Measurements from ENCODE around the gene SLC39A12.

Gene SLC39A12

GRCh38 chr10:18005781-18006456, 54.2 kb downstream of the SLC39A12 start:
- Mint-ChIP-seq H3K27ac (peak overlapping the region; percentile 91 to 97 (median 97)), H3K27me3 (ENCODE audit: low read depth) (peaks cover 1% of the 10 kb centered on the region), H3K36me3 (ENCODE audit: low read depth) (no peaks in the 10 kb centered on the region), H3K4me1 (peaks cover 42% of the 10 kb centered on the region), H3K4me3 (peak overlapping the region in 2 of 3 experiments; percentile 14 to 30), H3K9me3 (no peaks in the 10 kb centered on the region)
- no peak for TF ChIP-seq CTCF (IDR thresholded peaks at IDR 0.05; ENCODE audit: unreplicated experiment in 3 of 3)

- Mint-ChIP-seq H3K27me3 (ENCODE audit: low read depth) (peaks cover 4% of the 10 kb centered on the region), H3K4me1 (peaks cover 42% of the 10 kb centered on the region), H3K27ac (peak overlapping the region; percentile 30 to 74 (median 38)), H3K4me3 (no peak overlapping the region), H3K36me3 (ENCODE audit: low read depth) (no peaks in the 10 kb centered on the region), H3K9me3 (no peaks in the 10 kb centered on the region)
- TF ChIP-seq CTCF (IDR thresholded peaks at IDR 0.05; ENCODE audit: unreplicated experiment in 3 of 3) = no peak
Measured at GRCh38 chr10:18008986-18009385, 57.3 kb downstream of the SLC39A12 start.

DNA sequence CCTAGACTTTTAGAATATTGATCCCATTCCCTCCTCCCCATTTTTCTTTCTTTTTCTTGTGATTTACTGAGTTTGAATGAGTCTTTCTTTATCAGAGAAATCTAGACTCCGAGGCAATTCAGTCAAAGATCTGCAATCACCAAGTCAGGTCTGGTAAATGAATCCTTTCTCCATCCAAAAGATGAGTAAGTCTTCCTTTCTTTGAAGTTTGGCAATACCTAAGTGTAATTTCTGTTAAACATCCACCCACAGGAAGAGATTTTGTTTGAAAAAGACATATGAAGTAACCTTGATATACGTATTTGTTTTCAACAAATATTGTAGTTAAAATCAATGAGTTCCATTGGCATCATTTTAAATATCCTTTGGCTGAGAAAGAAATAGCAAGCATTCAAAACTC, 58.3 kb downstream of the SLC39A12 start:
- Mint-ChIP-seq H3K9me3 (no peaks in the 10 kb centered on the region), H3K4me1 (peaks cover 34% of the 10 kb centered on the region), H3K27me3 (ENCODE audit: low read depth) (peaks cover 4% of the 10 kb centered on the region), H3K36me3 (ENCODE audit: low read depth) (no peaks in the 10 kb centered on the region), H3K27ac (no peak overlapping the region), H3K4me3 (no peak overlapping the region)
- no peak for TF ChIP-seq CTCF (IDR thresholded peaks at IDR 0.05; ENCODE audit: unreplicated experiment in 3 of 3)

DNA sequence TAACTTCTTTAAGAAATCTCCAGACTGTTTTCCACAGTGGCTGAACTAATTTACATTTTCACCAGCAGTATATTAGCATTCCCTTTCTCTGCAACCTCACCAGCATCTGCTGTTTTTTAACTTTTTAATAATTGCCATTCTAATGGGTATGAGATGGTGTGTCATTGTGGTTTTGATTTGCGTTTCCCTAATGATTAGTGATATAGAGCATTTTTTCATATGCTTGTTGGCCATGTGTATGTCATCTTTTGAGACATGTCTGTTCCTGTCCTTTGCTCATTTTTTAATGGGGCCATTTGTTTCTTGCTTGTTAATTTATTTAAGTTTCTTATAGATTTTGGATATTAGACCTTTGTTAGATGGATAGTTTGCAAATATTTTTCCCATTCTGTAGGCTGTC, 68.8 kb downstream of the SLC39A12 start:
- Mint-ChIP-seq H3K4me3 (no peak overlapping the region), H3K4me1 (no peaks in the 10 kb centered on the region)
- TF ChIP-seq CTCF (IDR thresholded peaks at IDR 0.05; ENCODE audit: unreplicated experiment in 3 of 3) = no peak

DNA sequence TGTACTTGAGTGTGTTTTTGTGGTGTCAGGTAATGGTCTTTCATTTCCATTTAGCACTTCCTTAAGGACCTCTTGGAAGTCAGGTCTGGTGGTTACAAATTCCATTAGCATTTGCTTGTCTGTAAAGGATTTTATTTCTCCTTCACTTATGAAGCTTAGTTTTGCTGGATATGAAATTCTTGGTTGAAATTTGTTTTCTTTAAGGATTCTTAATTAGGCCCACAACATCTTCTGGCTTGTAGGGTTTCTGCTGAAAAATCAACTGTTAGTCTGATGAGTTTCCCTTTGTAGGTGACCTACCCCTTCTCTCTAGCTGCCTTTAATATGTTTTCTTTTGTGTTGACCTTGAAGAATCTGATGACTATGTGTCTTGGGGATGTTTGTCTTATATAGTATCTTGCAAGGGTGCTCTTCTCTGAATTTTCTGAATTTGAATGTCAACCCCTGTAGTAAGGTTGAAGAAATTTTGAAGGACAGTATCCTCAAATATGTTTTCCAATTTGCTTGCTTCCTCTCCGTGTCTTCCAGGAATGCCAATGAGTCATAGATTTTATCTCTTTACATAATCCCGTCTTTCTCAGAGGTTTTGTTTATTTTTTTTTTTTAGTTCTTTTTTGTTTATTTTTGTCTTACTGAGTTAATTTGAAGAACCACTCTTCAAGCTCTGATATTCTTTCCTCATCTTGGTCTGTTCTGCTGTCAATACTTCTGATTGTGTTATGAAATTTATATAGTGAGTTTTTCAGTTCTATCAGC, 70.2 kb downstream of the SLC39A12 start:
- no peak overlapping the region for H3K27ac Mint-ChIP-seq
- peaks cover 30% of the 10 kb centered on the region for H3K9me3 Mint-ChIP-seq
- H3K4me3 Mint-ChIP-seq = no peak overlapping the region
- no peak for TF ChIP-seq CTCF (IDR thresholded peaks at IDR 0.05; ENCODE audit: unreplicated experiment in 3 of 3)
- no peaks in the 10 kb centered on the region for H3K36me3 Mint-ChIP-seq (ENCODE audit: low read depth)
- no peaks in the 10 kb centered on the region for H3K27me3 Mint-ChIP-seq (ENCODE audit: low read depth)
- H3K4me1 Mint-ChIP-seq = no peaks in the 10 kb centered on the region

More for the DNA sequence above, 68.8 kb downstream of the SLC39A12 start:
- peaks cover 30% of the 10 kb centered on the region for H3K9me3 Mint-ChIP-seq
- no peak overlapping the region for H3K27ac Mint-ChIP-seq
- no peaks in the 10 kb centered on the region for H3K36me3 Mint-ChIP-seq (ENCODE audit: low read depth)
- no peaks in the 10 kb centered on the region for H3K27me3 Mint-ChIP-seq (ENCODE audit: low read depth)

Measured in nephron (organoid).